ENCODE data around the gene LCN15.

DNA sequence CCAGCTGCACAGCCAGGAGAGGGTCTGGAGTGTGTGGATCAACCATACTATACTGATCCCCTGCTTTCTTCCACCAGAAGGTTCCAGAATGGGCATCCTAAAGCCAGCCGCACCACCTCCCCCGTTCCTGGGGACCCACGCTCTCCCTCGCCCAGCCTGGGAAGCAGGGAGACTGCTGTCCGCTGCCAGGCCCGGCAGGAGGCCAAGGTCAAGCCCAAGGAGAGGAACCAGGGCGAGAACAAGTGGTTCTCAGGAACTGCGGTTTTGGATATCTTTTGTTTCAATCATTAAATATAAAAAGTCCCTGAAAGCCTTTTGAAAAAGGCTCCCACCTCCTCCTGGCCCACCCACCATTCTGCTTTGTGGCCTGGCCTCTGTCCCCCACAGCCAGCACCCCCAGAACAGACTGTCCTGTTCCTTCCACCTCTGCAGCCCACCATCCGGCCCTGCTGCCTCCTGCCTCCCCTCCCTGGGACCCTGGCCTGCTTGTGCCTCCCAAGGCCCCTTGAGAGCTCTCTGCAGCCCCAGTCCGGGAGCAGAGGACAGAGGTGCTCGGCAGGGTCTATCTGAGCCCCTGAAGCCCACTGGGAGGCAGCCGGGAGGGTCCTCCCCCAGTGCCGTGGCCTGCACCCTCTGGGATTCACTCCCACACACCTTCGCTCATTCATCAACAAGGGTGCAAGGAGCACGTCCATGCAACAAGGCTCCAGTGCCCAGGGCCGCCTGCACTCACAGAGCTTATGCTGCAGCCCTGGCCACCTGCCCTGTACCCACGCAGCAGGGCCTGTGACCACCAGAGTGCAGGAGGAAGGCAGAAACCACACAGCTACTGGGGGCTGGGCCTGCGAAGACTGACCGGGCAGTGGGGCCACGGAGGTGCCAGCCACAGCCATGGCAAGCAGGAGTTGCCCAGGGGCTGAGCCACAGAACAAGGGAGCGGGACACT, 15.4 kb downstream of the LCN15 start:
- TF ChIP-seq, protein P1, sequence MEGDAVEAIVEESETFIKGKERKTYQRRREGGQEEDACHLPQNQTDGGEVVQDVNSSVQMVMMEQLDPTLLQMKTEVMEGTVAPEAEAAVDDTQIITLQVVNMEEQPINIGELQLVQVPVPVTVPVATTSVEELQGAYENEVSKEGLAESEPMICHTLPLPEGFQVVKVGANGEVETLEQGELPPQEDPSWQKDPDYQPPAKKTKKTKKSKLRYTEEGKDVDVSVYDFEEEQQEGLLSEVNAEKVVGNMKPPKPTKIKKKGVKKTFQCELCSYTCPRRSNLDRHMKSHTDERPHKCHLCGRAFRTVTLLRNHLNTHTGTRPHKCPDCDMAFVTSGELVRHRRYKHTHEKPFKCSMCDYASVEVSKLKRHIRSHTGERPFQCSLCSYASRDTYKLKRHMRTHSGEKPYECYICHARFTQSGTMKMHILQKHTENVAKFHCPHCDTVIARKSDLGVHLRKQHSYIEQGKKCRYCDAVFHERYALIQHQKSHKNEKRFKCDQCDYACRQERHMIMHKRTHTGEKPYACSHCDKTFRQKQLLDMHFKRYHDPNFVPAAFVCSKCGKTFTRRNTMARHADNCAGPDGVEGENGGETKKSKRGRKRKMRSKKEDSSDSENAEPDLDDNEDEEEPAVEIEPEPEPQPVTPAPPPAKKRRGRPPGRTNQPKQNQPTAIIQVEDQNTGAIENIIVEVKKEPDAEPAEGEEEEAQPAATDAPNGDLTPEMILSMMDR (IDR thresholded peaks at IDR 0.05): no peak
- TF ChIP-seq POLR2A (IDR thresholded peaks at IDR 0.05): no peak
